GM18909 (cell line): ENCODE measurements around the gene PECR.
"Not testable (repeated sequence)": the region's sequence is repeated elsewhere in the genome, so short reads cannot be mapped to it uniquely, and the experiment has no call there.

ENCODE experiments used
- ATAC-seq: cut with Tn5 transposase; IDR thresholded peaks from one replicate; pipeline ENCODE4 v1.9.1; 2021; ENCODE audit warnings: mild to moderate bottlenecking; ENCODE audit not compliant: unreplicated experiment, poor library complexity

Gene PECR

GRCh38 chr2:216033403-216033802 is 48.2 kb downstream of the PECR start:
- peak; percentile 55 for ATAC-seq

- peak; percentile 76 for ATAC-seq
Measured at GRCh38 chr2:216031960-216032689, 49.5 kb downstream of the PECR start.

- ATAC-seq: no peak
Measured at GRCh38 chr2:216030216-216030615, 51.4 kb downstream of the PECR start.

- ATAC-seq: no peak
Measured at GRCh38 chr2:216029416-216030129, 52.0 kb downstream of the PECR start.

GRCh38 chr2:216024779-216025336 is 56.8 kb downstream of the PECR start:
- no peak for ATAC-seq

GRCh38 chr2:216023055-216023648 is 58.5 kb downstream of the PECR start:
- peak; percentile 87 for ATAC-seq

- no peak for ATAC-seq
Measured at GRCh38 chr2:216021768-216022565, 59.6 kb downstream of the PECR start.

- no peak for ATAC-seq
Measured at GRCh38 chr2:216018709-216019108, 62.9 kb downstream of the PECR start.

- peak; percentile 32 for ATAC-seq
Measured at GRCh38 chr2:216017365-216017764, 64.2 kb downstream of the PECR start.

- no peak for ATAC-seq
Measured at GRCh38 chr2:216016581-216016980, 65.0 kb downstream of the PECR start.

- peak; percentile 88 for ATAC-seq
Measured at GRCh38 chr2:216015722-216016464, 65.7 kb downstream of the PECR start.

- ATAC-seq: no peak
Measured at GRCh38 chr2:216014986-216015385, 66.6 kb downstream of the PECR start.

- no peak for ATAC-seq
Measured at GRCh38 chr2:216014006-216014405, 67.6 kb downstream of the PECR start.

- ATAC-seq: peak; percentile 46
Measured at GRCh38 chr2:216013080-216013909, 68.3 kb downstream of the PECR start, which contains the start of gene MREG. Gene MREG (minus strand): TSS chr2:216013551. CDS start chr2:216013327, 224 bp downstream.

- ATAC-seq: no peak
Measured at GRCh38 chr2:216012830-216013079, 68.9 kb downstream of the PECR start.

- no peak for ATAC-seq
Measured at GRCh38 chr2:216012133-216012829, 69.3 kb downstream of the PECR start.

- ATAC-seq: not testable (repeated sequence)
Measured at GRCh38 chr2:216009215-216009614, 72.4 kb downstream of the PECR start.

GRCh38 chr2:216008387-216008786 is 73.2 kb downstream of the PECR start:
- ATAC-seq: no peak
